ENCODE measurements around the gene SPATA9. TPM values are rescaled to one million over a fixed set of nuclear protein-coding genes. Genes with fewer than 3 reads are reported as not detected.

Gene SPATA9
- total and polyA plus RNA-seq, 2 of the 13 experiments (the other 11 are each of a cell fraction or from before 2014, with no cell fraction given): not detected

GRCh38 chr5:95672641-95673040, 10.2 kb downstream of the SPATA9 start:
- DNase-seq (ENCODE audit: low spot score) (peak; percentile 11), ATAC-seq (peak; percentile 59)

More at GRCh38 chr5:95672641-95673040, 10.2 kb downstream of the SPATA9 start:
- Histone ChIP-seq H2AFZ (ENCODE audit: low read length) (no peak overlapping the region), H3K4me3 (replicated peaks in 1 of 3; ENCODE audit: insufficient read depth in 1 of 3, low read depth in 2 of 3, low read length in 3 of 3) (no peak overlapping the region), H3K27me3 (ENCODE audit: control insufficient read depth in 1 of 2, insufficient read depth in 2 of 2, low read length in 2 of 2) (no peaks in the 10 kb centered on the region; a peak in 1 of 5 replicates), H3K27ac (ENCODE audit: extremely low read length, insufficient read depth, low read length) (peak overlapping the region; percentile 11), H3K4me2 (ENCODE audit: low read depth, low read length) (0 out of 2 replicates have a peak overlapping the region, but pooled peaks have one; percentile 32), H3K36me3 (replicated peaks in 1 of 2; ENCODE audit: control insufficient read depth in 1 of 2, insufficient read depth in 2 of 2, low read length in 2 of 2) (no peaks in the 10 kb centered on the region), H3K79me2 (ENCODE audit: insufficient read depth, low read length) (no peaks in the 10 kb centered on the region), H4K20me1 (ENCODE audit: insufficient read depth, low read length) (no peaks in the 10 kb centered on the region), H3K9me3 (ENCODE audit: low read length) (no peaks in the 10 kb centered on the region), H3K4me1 (ENCODE audit: insufficient read depth, low read length) (peaks cover 44% of the 10 kb centered on the region), H3K9ac (ENCODE audit: insufficient read depth, low read depth, low read length) (no peak overlapping the region)
- no TSS peak for BruUV-seq (replicated peaks)
- peak; percentile 57 for FAIRE-seq
- POLR2A ChIA-PET: interaction anchor here (1.7 kb wide), 1 partner anchor 26 kb away, joined by 5 read pairs; the partner anchor contains the start of gene RFESD
- TF ChIP-seq SMAD9 (CRISPR knock-in tag; IDR thresholded peaks at IDR 0.05) (no peak), ETV5 (CRISPR knock-in tag; IDR thresholded peaks at IDR 0.05; ENCODE audit: borderline replicate concordance) (no peak), ZNF550 (CRISPR knock-in tag; IDR thresholded peaks at IDR 0.05; ENCODE audit: borderline replicate concordance) (no peak), POGZ (CRISPR knock-in tag; IDR thresholded peaks at IDR 0.05) (no peak), ZBTB38 (CRISPR knock-in tag; IDR thresholded peaks at IDR 0.05) (no peak), STAG1 (CRISPR knock-in tag; IDR thresholded peaks at IDR 0.05) (no peak), ZNF660 (CRISPR knock-in tag; IDR thresholded peaks at IDR 0.05; ENCODE audit: borderline replicate concordance, low read depth) (no peak), KDM6A (CRISPR knock-in tag; IDR thresholded peaks at IDR 0.05; ENCODE audit: low read depth) (no peak), TOPORS (CRISPR knock-in tag; IDR thresholded peaks at IDR 0.05) (no peak), SAFB2 (CRISPR knock-in tag; IDR thresholded peaks at IDR 0.05; ENCODE audit: borderline replicate concordance, low read depth) (no peak)
- TF ChIP-seq, protein P1, sequence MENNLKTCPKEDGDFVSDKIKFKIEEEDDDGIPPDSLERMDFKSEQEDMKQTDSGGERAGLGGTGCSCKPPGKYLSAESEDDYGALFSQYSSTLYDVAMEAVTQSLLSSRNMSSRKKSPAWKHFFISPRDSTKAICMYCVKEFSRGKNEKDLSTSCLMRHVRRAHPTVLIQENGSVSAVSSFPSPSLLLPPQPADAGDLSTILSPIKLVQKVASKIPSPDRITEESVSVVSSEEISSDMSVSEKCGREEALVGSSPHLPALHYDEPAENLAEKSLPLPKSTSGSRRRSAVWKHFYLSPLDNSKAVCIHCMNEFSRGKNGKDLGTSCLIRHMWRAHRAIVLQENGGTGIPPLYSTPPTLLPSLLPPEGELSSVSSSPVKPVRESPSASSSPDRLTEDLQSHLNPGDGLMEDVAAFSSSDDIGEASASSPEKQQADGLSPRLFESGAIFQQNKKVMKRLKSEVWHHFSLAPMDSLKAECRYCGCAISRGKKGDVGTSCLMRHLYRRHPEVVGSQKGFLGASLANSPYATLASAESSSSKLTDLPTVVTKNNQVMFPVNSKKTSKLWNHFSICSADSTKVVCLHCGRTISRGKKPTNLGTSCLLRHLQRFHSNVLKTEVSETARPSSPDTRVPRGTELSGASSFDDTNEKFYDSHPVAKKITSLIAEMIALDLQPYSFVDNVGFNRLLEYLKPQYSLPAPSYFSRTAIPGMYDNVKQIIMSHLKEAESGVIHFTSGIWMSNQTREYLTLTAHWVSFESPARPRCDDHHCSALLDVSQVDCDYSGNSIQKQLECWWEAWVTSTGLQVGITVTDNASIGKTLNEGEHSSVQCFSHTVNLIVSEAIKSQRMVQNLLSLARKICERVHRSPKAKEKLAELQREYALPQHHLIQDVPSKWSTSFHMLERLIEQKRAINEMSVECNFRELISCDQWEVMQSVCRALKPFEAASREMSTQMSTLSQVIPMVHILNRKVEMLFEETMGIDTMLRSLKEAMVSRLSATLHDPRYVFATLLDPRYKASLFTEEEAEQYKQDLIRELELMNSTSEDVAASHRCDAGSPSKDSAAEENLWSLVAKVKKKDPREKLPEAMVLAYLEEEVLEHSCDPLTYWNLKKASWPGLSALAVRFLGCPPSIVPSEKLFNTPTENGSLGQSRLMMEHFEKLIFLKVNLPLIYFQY (CRISPR knock-in tag; IDR thresholded peaks at IDR 0.05; ENCODE audit: borderline replicate concordance): no peak
- in situ Hi-C loops (cut with HindIII; ENCODE audit: extremely low pct_ligation_motif_present, low pct_unique_long_range_greater_than_20kb) (no loop called here), intact Hi-C loops (cut with micrococcal nuclease; ENCODE audit: unreplicated experiment) (no loop called here)
- CTCF ChIA-PET (ENCODE audit: low intra/inter-chr PET ratio, low total read pairs): no interaction called here
